GM23248 (cell line): ENCODE results near the gene OR5K1. TPM values are rescaled to one million over a fixed set of nuclear protein-coding genes. Genes with fewer than 3 reads are reported as not detected.

ENCODE experiments used
- DNase-seq: peaks from one replicate; pipeline ENCODE4 v3.0.0-alpha.2; 2015
- H2AFZ ChIP-seq: fragments of 200-600 bp; sonication (generic); 2 replicates; pipeline ENCODE4 v1.6.1; 2016; ENCODE audit warnings: antibody characterized with exemption
- H3F3A ChIP-seq: fragments of 200-600 bp; sonication (generic); 2 replicates; pipeline ENCODE4 v1.6.1; 2016; ENCODE audit warnings: mild to moderate bottlenecking, antibody characterized with exemption, mixed run types; ENCODE audit not compliant: insufficient read depth
- H3K27ac ChIP-seq: fragments of 200-600 bp; sonication (generic); 2 replicates; pipeline ENCODE4 v1.5.1; 2016; ENCODE audit warnings: mild to moderate bottlenecking
- H3K27me3 ChIP-seq: fragments of 200-600 bp; sonication (generic); replicated peaks from 2 replicates; pipeline ENCODE4 v1.6.1; 2016; ENCODE audit warnings: mild to moderate bottlenecking; ENCODE audit not compliant: insufficient read depth
- H3K36me3 ChIP-seq: fragments of 200-600 bp; sonication (generic); 2 replicates; pipeline ENCODE4 v1.6.1; 2016; ENCODE audit warnings: low read depth, mild to moderate bottlenecking
- H3K4me1 ChIP-seq: fragments of 200-600 bp; sonication (generic); 2 replicates; pipeline ENCODE4 v1.6.1; 2016; ENCODE audit warnings: mild to moderate bottlenecking; ENCODE audit not compliant: insufficient read depth
- H3K4me2 ChIP-seq: fragments of 200-600 bp; sonication (generic); one replicate; pipeline ENCODE4 v1.6.1; 2016; ENCODE audit warnings: mild to moderate bottlenecking; ENCODE audit not compliant: unreplicated experiment
- H3K4me3 ChIP-seq: fragments of 200-600 bp; sonication (generic); 2 replicates; pipeline ENCODE4 v1.5.1; 2016; ENCODE audit warnings: mild to moderate bottlenecking
- H3K79me2 ChIP-seq: fragments of 200-600 bp; sonication (generic); 2 replicates; pipeline ENCODE4 v1.6.1; 2016; ENCODE audit warnings: mild to moderate bottlenecking; ENCODE audit not compliant: insufficient read depth
- H3K9ac ChIP-seq: fragments of 200-600 bp; sonication (generic); 2 replicates; pipeline ENCODE4 v1.6.1; 2016; ENCODE audit warnings: mild to moderate bottlenecking
- H3K9me2 ChIP-seq: fragments of 200-600 bp; sonication (generic); 2 replicates; pipeline ENCODE4 v1.6.1; 2016; ENCODE audit warnings: mixed run types, mild to moderate bottlenecking, moderate library complexity; ENCODE audit not compliant: insufficient read depth
- H3K9me3 ChIP-seq: fragments of 200-600 bp; sonication (generic); one replicate; pipeline ENCODE4 v1.6.1; 2017; ENCODE audit warnings: low read depth
- H4K20me1 ChIP-seq: fragments of 200-600 bp; sonication (generic); 2 replicates; pipeline ENCODE4 v1.6.0; 2016; ENCODE audit not compliant: insufficient read depth
- EZH2 ChIP-seq: fragments of 200-600 bp; sonication (generic); IDR thresholded peaks from 2 replicates; pipeline ENCODE4 v1.6.1; 2018; ENCODE audit warnings: antibody characterized with exemption, mild to moderate bottlenecking; ENCODE audit not compliant: insufficient read depth, poor library complexity, severe bottlenecking
- EZH2phosphoT487 ChIP-seq: fragments of 200-600 bp; sonication (generic); IDR thresholded peaks from 2 replicates; pipeline ENCODE4 v1.6.1; 2018; ENCODE audit warnings: antibody characterized with exemption, moderate library complexity, mild to moderate bottlenecking, low read depth; ENCODE audit not compliant: insufficient read depth
- WGBS, 2 experiments: methylation state at CpG; one replicate each; pipeline ENCODE4 v1.1.6; 2015 to 2017; ENCODE audit warnings: low lambda C conversion rate in 2 of 2, low coverage in 1 of 2; ENCODE audit errors: missing lambda C conversion rate in 2 of 2; 5-methylcytosine and 5-hydroxymethylcytosine counted together
- in situ Hi-C: fragments of 300-500 bp; cut with MboI; formaldehyde crosslinking; loops from 2 replicates; pipeline ENCODE4 v1.15.0; 2020
- polyA plus RNA-seq: library from polyadenylated mRNA; unstranded; fragments of >200 nt; fragmentation: Nextera tagmentation; extraction: Ambion mirVana; gene quantifications from 2 replicates; pipeline ENCODE4 v1.2.1, GENCODE V29; 2016
- total RNA-seq: library from RNA; depleted of rRNA; stranded (reverse); fragments of >200 nt; shearing (Covaris generic); gene quantifications from 2 replicates; pipeline ENCODE4 v1.2.3, GENCODE V29; 2014

OR5K1 gene
- total and polyA plus RNA-seq, 2 experiments from 2014 or later: not detected

GRCh38 chr3:98512576-98512975 is 49.6 kb downstream of the OR5K1 start:
- H3K27ac ChIP-seq: peak overlapping the region; percentile 22; the same call in 1 of the 2 replicates
- H3K36me3 ChIP-seq: peaks cover 20% of the 10 kb centered on the region; the same call in 1 of the 2 replicates
- H3F3A ChIP-seq: peaks cover 27% of the 10 kb centered on the region; the same call in 1 of the 2 replicates
- peaks cover 9% of the 10 kb centered on the region; the same call in 1 of the 2 replicates for H3K4me1 ChIP-seq
- H2AFZ ChIP-seq: no peak overlapping the region
- no peaks in the 10 kb centered on the region for H3K79me2 ChIP-seq
- no peaks in the 10 kb centered on the region for H3K9me3 ChIP-seq
- DNase-seq: no peak
- H4K20me1 ChIP-seq: no peaks in the 10 kb centered on the region
- H3K4me3 ChIP-seq: no peak overlapping the region
- H3K27me3 ChIP-seq: no peaks in the 10 kb centered on the region
- no peak overlapping the region for H3K9ac ChIP-seq
- 96 to 100% methylated on average over 4 of the region's 4 CpGs for WGBS, 2 experiments
- in situ Hi-C loops: no loop called here
- TF ChIP-seq EZH2phosphoT487 (no peak), EZH2 (no peak)
- no peak overlapping the region for H3K4me2 ChIP-seq
- H3K9me2 ChIP-seq: no peaks in the 10 kb centered on the region

DNA sequence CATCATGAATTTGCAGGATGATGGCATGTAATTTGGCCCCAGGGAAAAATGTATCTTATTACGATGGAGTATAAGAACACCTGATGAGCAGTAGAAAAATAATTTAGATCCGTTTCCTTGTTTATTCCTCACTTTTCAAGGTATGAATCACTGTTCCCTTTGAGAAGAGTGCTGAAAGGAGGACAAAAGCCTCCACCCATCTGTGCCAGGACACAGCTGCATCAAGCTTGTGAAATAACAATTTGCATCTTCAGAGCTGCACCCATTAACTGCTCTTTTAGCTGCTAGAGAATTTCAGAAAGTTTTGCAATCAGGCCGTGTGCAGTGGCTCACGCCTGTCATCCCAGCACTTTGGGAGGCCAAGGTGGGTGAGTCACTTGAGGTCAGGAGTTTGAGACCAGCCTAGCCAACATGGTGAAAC is 50.1 kb downstream of the OR5K1 start:
- Histone ChIP-seq H2AFZ (no peak overlapping the region), H3F3A (peaks cover 27% of the 10 kb centered on the region; the same call in 1 of the 2 replicates), H3K27me3 (no peaks in the 10 kb centered on the region), H3K9me3 (no peaks in the 10 kb centered on the region), H3K9me2 (no peaks in the 10 kb centered on the region), H3K4me3 (no peak overlapping the region), H3K27ac (peak overlapping the region; percentile 22; the same call in 1 of the 2 replicates), H3K79me2 (peaks cover 4% of the 10 kb centered on the region), H4K20me1 (no peaks in the 10 kb centered on the region), H3K4me1 (peaks cover 9% of the 10 kb centered on the region; the same call in 1 of the 2 replicates), H3K9ac (no peak overlapping the region), H3K36me3 (peaks cover 20% of the 10 kb centered on the region; the same call in 1 of the 2 replicates), H3K4me2 (no peak overlapping the region)
- 48 to 63% methylated on average over 4 of the region's 4 CpGs for WGBS, 2 experiments
- peak; percentile 64 for DNase-seq
- in situ Hi-C loops: no loop called here
- TF ChIP-seq EZH2: no peak
- no peak for TF ChIP-seq EZH2phosphoT487

- Histone ChIP-seq H3K27ac (no peak overlapping the region), H4K20me1 (no peaks in the 10 kb centered on the region), H3K4me3 (no peak overlapping the region), H3K9me3 (no peaks in the 10 kb centered on the region), H2AFZ (no peak overlapping the region), H3K9me2 (no peaks in the 10 kb centered on the region), H3F3A (peaks cover 27% of the 10 kb centered on the region; the same call in 1 of the 2 replicates), H3K27me3 (no peaks in the 10 kb centered on the region), H3K79me2 (peaks cover 10% of the 10 kb centered on the region), H3K4me1 (peaks cover 9% of the 10 kb centered on the region; the same call in 1 of the 2 replicates), H3K9ac (no peak overlapping the region), H3K4me2 (no peak overlapping the region), H3K36me3 (peaks cover 26% of the 10 kb centered on the region; the same call in 1 of the 2 replicates)
- no peak for DNase-seq
- TF ChIP-seq EZH2 (no peak), EZH2phosphoT487 (no peak)
- 97% methylated on average over 3 of the region's 3 CpGs for WGBS, 2 experiments
- in situ Hi-C loops: no loop called here
These were observed 50.7 kb downstream of the OR5K1 start for GRCh38 chr3:98513736-98514135.

- no peak for DNase-seq
- no peak overlapping the region for H3K27ac ChIP-seq
- no peak for TF ChIP-seq EZH2
- H3K4me1 ChIP-seq: peaks cover 9% of the 10 kb centered on the region; the same call in 1 of the 2 replicates
- H3K4me2 ChIP-seq: no peak overlapping the region
- no peaks in the 10 kb centered on the region for H3K9me3 ChIP-seq
- in situ Hi-C loops: no loop called here
- H3K9ac ChIP-seq: no peak overlapping the region
- H3K4me3 ChIP-seq: no peak overlapping the region
- H3K9me2 ChIP-seq: no peaks in the 10 kb centered on the region
- H4K20me1 ChIP-seq: no peaks in the 10 kb centered on the region
- H2AFZ ChIP-seq: no peak overlapping the region
- WGBS, 2 experiments: 97 to 100% methylated on average over 1 of the region's 1 CpG
- peaks cover 22% of the 10 kb centered on the region for H3K79me2 ChIP-seq
- peaks cover 27% of the 10 kb centered on the region; the same call in 1 of the 2 replicates for H3F3A ChIP-seq
- peaks cover 36% of the 10 kb centered on the region; the same call in 1 of the 2 replicates for H3K36me3 ChIP-seq
- H3K27me3 ChIP-seq: no peaks in the 10 kb centered on the region
These were observed 51.9 kb downstream of the OR5K1 start for GRCh38 chr3:98514948-98515347.
